Vagina (tissue), 2 donors: ENCODE data around the gene DICER1. TPM values are rescaled to one million over a fixed set of nuclear protein-coding genes. Genes with fewer than 3 reads are reported as not detected.

Experiments
- DNase-seq, 2 donors: peaks; one replicate each; pipeline ENCODE4 v3.0.0-alpha.2; 2017; ENCODE audit errors: extremely low spot score in 2 of 2
- H3K27ac ChIP-seq: fragments of 200-600 bp; sonication (generic); one replicate; pipeline ENCODE4 v1.5.1; 2019
- H3K27me3 ChIP-seq: fragments of 200-600 bp; sonication (generic); one replicate; pipeline ENCODE4 v1.5.1; 2019
- H3K36me3 ChIP-seq, 2 donors: fragments of 200-600 bp; sonication (generic); one replicate each; pipeline ENCODE4 v1.5.1; 2017 to 2019
- H3K4me1 ChIP-seq: fragments of 200-600 bp; sonication (generic); one replicate; pipeline ENCODE4 v1.5.1; 2019
- H3K4me3 ChIP-seq, 2 donors: fragments of 200-600 bp; sonication (generic); 1 replicate in 1 of 2; 2 replicates in 1 of 2; pipeline ENCODE4 v1.5.1; 2016 to 2019
- H3K9me3 ChIP-seq: fragments of 200-600 bp; sonication (generic); one replicate; pipeline ENCODE4 v1.5.1; 2019
- POLR2A ChIP-seq, 2 donors: fragments of 450-650 bp; IDR thresholded peaks; one replicate each; pipeline ENCODE4 v1.6.1; 2017; ENCODE audit warnings: antibody characterized with exemption in 2 of 2, mild to moderate bottlenecking in 2 of 2, moderate library complexity in 2 of 2
- POLR2AphosphoS5 ChIP-seq, 2 donors: sonication (generic); formaldehyde crosslinking; IDR thresholded peaks; one replicate each; pipeline ENCODE4 v1.9.0; 2017; ENCODE audit warnings: antibody characterized with exemption in 2 of 2, mild to moderate bottlenecking in 2 of 2, low read depth in 1 of 2; ENCODE audit not compliant: insufficient read depth in 1 of 2
- intact Hi-C: fragments of 100-400 bp; cut with DNase I; formaldehyde crosslinking; loops from one replicate; pipeline ENCODE4 v1.15.1; 2023
- total RNA-seq: library from RNA; depleted of rRNA; stranded (reverse); fragments of >200 nt; gene quantifications from one replicate; pipeline ENCODE4 v1.2.3, GENCODE V29; 2016
- TF ChIP-seq, protein P1 (sequence below), 3 experiments: fragments of 450-650 bp in 2 of 3; fragments of 200-600 bp in 1 of 3; sonication (generic) in 1 of 3; IDR thresholded peaks; one replicate each; pipeline ENCODE4 v1.5.1; 2017 to 2019; ENCODE audit warnings: antibody characterized with exemption in 3 of 3, mild to moderate bottlenecking in 2 of 3, moderate library complexity in 2 of 3

Gene DICER1
- total RNA-seq, 1 donor from 2014 or later, result 68.3 TPM

GRCh38 chr14:95062946-95063345 is 94.4 kb downstream of the DICER1 start:
- DNase-seq, result no peak
- H3K4me1 ChIP-seq, result no peaks in the 10 kb centered on the region
- H3K27ac ChIP-seq, result no peak overlapping the region
- TF ChIP-seq POLR2A (IDR thresholded peaks at IDR 0.05) (no peak), POLR2AphosphoS5 (IDR thresholded peaks at IDR 0.05; ENCODE audit: insufficient read depth in 1 of 2, low read depth in 1 of 2) (no peak)
- TF ChIP-seq, protein P1, sequence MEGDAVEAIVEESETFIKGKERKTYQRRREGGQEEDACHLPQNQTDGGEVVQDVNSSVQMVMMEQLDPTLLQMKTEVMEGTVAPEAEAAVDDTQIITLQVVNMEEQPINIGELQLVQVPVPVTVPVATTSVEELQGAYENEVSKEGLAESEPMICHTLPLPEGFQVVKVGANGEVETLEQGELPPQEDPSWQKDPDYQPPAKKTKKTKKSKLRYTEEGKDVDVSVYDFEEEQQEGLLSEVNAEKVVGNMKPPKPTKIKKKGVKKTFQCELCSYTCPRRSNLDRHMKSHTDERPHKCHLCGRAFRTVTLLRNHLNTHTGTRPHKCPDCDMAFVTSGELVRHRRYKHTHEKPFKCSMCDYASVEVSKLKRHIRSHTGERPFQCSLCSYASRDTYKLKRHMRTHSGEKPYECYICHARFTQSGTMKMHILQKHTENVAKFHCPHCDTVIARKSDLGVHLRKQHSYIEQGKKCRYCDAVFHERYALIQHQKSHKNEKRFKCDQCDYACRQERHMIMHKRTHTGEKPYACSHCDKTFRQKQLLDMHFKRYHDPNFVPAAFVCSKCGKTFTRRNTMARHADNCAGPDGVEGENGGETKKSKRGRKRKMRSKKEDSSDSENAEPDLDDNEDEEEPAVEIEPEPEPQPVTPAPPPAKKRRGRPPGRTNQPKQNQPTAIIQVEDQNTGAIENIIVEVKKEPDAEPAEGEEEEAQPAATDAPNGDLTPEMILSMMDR (IDR thresholded peaks at IDR 0.05), result no peak
- no peaks in the 10 kb centered on the region for H3K36me3 ChIP-seq
- no peak overlapping the region for H3K4me3 ChIP-seq
- H3K27me3 ChIP-seq, result no peaks in the 10 kb centered on the region
- H3K9me3 ChIP-seq, result no peaks in the 10 kb centered on the region
- intact Hi-C loops, result no loop called here

GRCh38 chr14:95062220-95062619 is 95.1 kb downstream of the DICER1 start:
- intact Hi-C loops, result no loop called here
- Histone ChIP-seq H3K27ac (no peak overlapping the region), H3K4me3 (no peak overlapping the region), H3K36me3 (no peaks in the 10 kb centered on the region), H3K27me3 (no peaks in the 10 kb centered on the region), H3K9me3 (no peaks in the 10 kb centered on the region), H3K4me1 (no peaks in the 10 kb centered on the region)
- no peak for DNase-seq
- no peak for TF ChIP-seq POLR2AphosphoS5 (IDR thresholded peaks at IDR 0.05; ENCODE audit: insufficient read depth in 1 of 2, low read depth in 1 of 2)
- no peak for TF ChIP-seq POLR2A (IDR thresholded peaks at IDR 0.05)

- no peak overlapping the region for H3K4me3 ChIP-seq
- H3K27ac ChIP-seq, result no peak overlapping the region
- no peak for DNase-seq
- no peaks in the 10 kb centered on the region for H3K9me3 ChIP-seq
- H3K36me3 ChIP-seq, result no peaks in the 10 kb centered on the region
- H3K4me1 ChIP-seq, result no peaks in the 10 kb centered on the region
- intact Hi-C loops, result no loop called here
- TF ChIP-seq POLR2AphosphoS5 (IDR thresholded peaks at IDR 0.05; ENCODE audit: insufficient read depth in 1 of 2, low read depth in 1 of 2) (no peak), POLR2A (IDR thresholded peaks at IDR 0.05) (no peak)
- TF ChIP-seq, protein P1 (IDR thresholded peaks at IDR 0.05), result no peak
- H3K27me3 ChIP-seq, result no peaks in the 10 kb centered on the region
These were observed 95.8 kb downstream of the DICER1 start for GRCh38 chr14:95061317-95062093.

- Histone ChIP-seq H3K27ac (no peak overlapping the region), H3K36me3 (no peaks in the 10 kb centered on the region), H3K9me3 (no peaks in the 10 kb centered on the region), H3K4me1 (no peaks in the 10 kb centered on the region), H3K27me3 (no peaks in the 10 kb centered on the region), H3K4me3 (no peak overlapping the region)
- TF ChIP-seq POLR2A (IDR thresholded peaks at IDR 0.05), result no peak
- intact Hi-C loops, result no loop called here
- DNase-seq, result no peak
These were observed 98.2 kb downstream of the DICER1 start for GRCh38 chr14:95059126-95059525.

DNA sequence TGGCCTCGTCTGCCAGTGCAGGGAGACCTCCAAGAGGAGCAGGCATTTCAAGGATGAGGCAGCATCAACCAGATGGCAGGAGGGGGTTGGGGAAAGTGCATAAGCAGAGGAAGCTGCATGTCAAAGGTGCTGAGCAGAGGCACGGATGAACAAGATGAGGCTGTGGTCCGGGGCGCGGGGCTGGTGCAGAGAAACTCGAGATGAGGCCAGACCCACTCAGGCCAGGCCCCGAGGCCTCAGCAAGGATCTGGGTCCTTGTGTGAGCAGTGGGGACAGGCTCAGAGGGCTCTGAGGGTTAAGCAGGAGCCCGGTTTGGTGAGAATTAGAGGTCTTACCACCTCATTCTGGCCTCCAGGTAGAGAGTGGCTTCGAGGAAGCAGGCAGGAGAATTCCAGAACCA is 98.8 kb downstream of the DICER1 start:
- Histone ChIP-seq H3K27ac (no peak overlapping the region), H3K36me3 (no peaks in the 10 kb centered on the region), H3K4me3 (no peak overlapping the region), H3K9me3 (no peaks in the 10 kb centered on the region), H3K4me1 (no peaks in the 10 kb centered on the region), H3K27me3 (no peaks in the 10 kb centered on the region)
- no peak for DNase-seq
- intact Hi-C loops, result no loop called here
- TF ChIP-seq POLR2A (IDR thresholded peaks at IDR 0.05) (no peak), POLR2AphosphoS5 (IDR thresholded peaks at IDR 0.05; ENCODE audit: insufficient read depth in 1 of 2, low read depth in 1 of 2) (no peak)
- TF ChIP-seq, protein P1 (IDR thresholded peaks at IDR 0.05), result no peak

DNA sequence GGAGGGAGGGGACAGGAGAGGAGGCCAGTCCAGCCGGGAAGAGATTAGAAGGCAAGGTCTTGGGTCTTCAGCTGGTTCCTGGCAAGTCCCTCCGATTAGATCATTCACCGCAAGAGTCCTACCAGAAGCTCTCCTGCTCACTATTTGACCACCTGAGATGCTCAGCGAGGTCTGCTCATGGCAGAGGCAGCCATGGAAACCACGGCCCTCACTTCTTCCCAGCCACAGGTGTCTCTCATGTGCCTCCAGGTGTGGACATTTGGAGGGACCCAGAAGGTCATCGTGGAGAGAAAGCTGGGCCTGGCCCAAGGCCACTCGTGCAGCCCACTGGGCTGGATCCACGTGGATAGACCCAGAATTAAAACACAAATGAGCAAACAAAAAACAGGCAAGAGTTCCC is 99.5 kb downstream of the DICER1 start:
- Histone ChIP-seq H3K9me3 (no peaks in the 10 kb centered on the region), H3K27me3 (no peaks in the 10 kb centered on the region), H3K4me1 (no peaks in the 10 kb centered on the region), H3K36me3 (no peaks in the 10 kb centered on the region), H3K4me3 (no peak overlapping the region), H3K27ac (no peak overlapping the region)
- DNase-seq, result no peak
- intact Hi-C loops, result no loop called here
- no peak for TF ChIP-seq POLR2A (IDR thresholded peaks at IDR 0.05)
